ENCODE data around the gene MAG. TPM values are rescaled to one million over a fixed set of nuclear protein-coding genes. Genes with fewer than 3 reads are reported as not detected.

Gene MAG
- total RNA-seq, 1 experiment from 2014 or later: not detected

- no peak overlapping the region for H2BK20ac ChIP-seq (ENCODE audit: low read depth, low read length, poor library complexity, severe bottlenecking)
- H4K5ac ChIP-seq (ENCODE audit: insufficient read length, low read depth, low read length): no peak overlapping the region
- H3K14ac ChIP-seq (ENCODE audit: insufficient read depth, low read length): no peak overlapping the region
- H4K20me1 ChIP-seq (ENCODE audit: control insufficient read depth, insufficient read depth, insufficient read length): no peaks in the 10 kb centered on the region
- H3K27ac Mint-ChIP-seq: no peak overlapping the region
- H3K27ac ChIP-seq (ENCODE audit: insufficient read length, low read depth, low read length): no peak overlapping the region
- H2AFZ ChIP-seq (ENCODE audit: low read length): no peak overlapping the region
- no peak overlapping the region for H4K91ac ChIP-seq (ENCODE audit: insufficient read length, low read depth, low read length)
- H3K27me3 Mint-ChIP-seq (ENCODE audit: low read depth): peaks cover 3% of the 10 kb centered on the region
- TF ChIP-seq CTCF (conservative IDR thresholded peaks at IDR 0.05): no peak
- H3K9ac ChIP-seq (ENCODE audit: extremely low read depth, insufficient read length, low read length): no peak overlapping the region
- H3K56ac ChIP-seq (ENCODE audit: insufficient read length, low read depth, low read length): no peak overlapping the region
- no peak overlapping the region for H2BK120ac ChIP-seq (ENCODE audit: low read depth, low read length, poor library complexity, severe bottlenecking)
- H3K36me3 Mint-ChIP-seq (ENCODE audit: insufficient read depth in 1 of 3, low read depth in 3 of 3): peaks cover 2 to 4% (median 4%) of the 10 kb centered on the region in 3 experiments; a peak in 1 of 7 replicates
- H3K27me3 ChIP-seq (ENCODE audit: insufficient read depth, low read length): no peaks in the 10 kb centered on the region
- H2BK12ac ChIP-seq (ENCODE audit: insufficient read length, low read depth, low read length): no peak overlapping the region
- no peak overlapping the region for H3K18ac ChIP-seq (ENCODE audit: insufficient read length, low read depth, low read length)
- no peaks in the 10 kb centered on the region for H3K4me1 ChIP-seq (ENCODE audit: insufficient read depth, low read length)
- no peak overlapping the region for H2AK5ac ChIP-seq (ENCODE audit: insufficient read length, low read length)
- no peak overlapping the region for H2BK5ac ChIP-seq (ENCODE audit: insufficient read length, low read length)
- no CpG with 5 or more reads among the region's 2 CpGs for WGBS (ENCODE audit: extremely low coverage, insufficient read length, low lambda C conversion rate)
- H3K23ac ChIP-seq (ENCODE audit: insufficient read length, low read depth, low read length): no peak overlapping the region
- no peak overlapping the region for H3K4me2 ChIP-seq (ENCODE audit: insufficient read depth, insufficient read length, low read length)
- H3T11ph ChIP-seq (ENCODE audit: low read length): no peak overlapping the region
- H4K8ac ChIP-seq (replicated peaks; ENCODE audit: insufficient read length, low read depth, low read length): no peak overlapping the region
- no peak overlapping the region for H3K4me3 Mint-ChIP-seq
- no peaks in the 10 kb centered on the region for H3K23me2 ChIP-seq (ENCODE audit: insufficient read length, low read depth, low read length, poor library complexity, severe bottlenecking)
- no peaks in the 10 kb centered on the region for H3K79me1 ChIP-seq (ENCODE audit: insufficient read depth, low read depth, low read length, poor library complexity, severe bottlenecking)
- no peak overlapping the region for H3K4ac ChIP-seq (ENCODE audit: low read depth, low read length)
- no peaks in the 10 kb centered on the region for H3K9me3 ChIP-seq (ENCODE audit: control insufficient read depth, low read depth, low read length)
- no peaks in the 10 kb centered on the region for H3K4me1 Mint-ChIP-seq
- no peak for DNase-seq
- no peak overlapping the region for H2BK15ac ChIP-seq (ENCODE audit: low read depth, low read length)
- no peaks in the 10 kb centered on the region for H3K79me2 ChIP-seq (ENCODE audit: insufficient read depth, low read length)
- peaks cover 4 to 11% of the 10 kb centered on the region in 2 experiments; a peak in 3 of 5 replicates for H3K9me3 Mint-ChIP-seq
Measured at GRCh38 chr19:35321291-35321690, 29.3 kb downstream of the MAG start.

All from H9 (cell line).